HepG2 (cell line): ENCODE measurements around the gene ISY1. TPM values are rescaled to one million over a fixed set of nuclear protein-coding genes. Genes with fewer than 3 reads are reported as not detected.
A peak's percentile ranks its signal among the peaks of the same experiment; 100 is the strongest.

ENCODE experiments used
- ADNP ChIP-seq: sonication (generic); formaldehyde crosslinking; IDR thresholded peaks from 2 replicates; pipeline ENCODE4 v1.4.0; 2020; ENCODE audit warnings: missing genetic modification reagents
- ATRX ChIP-seq: sonication (generic); formaldehyde crosslinking; IDR thresholded peaks from 2 replicates; pipeline ENCODE4 v1.4.0; 2020; ENCODE audit warnings: missing genetic modification reagents, borderline replicate concordance
- DMTF1 ChIP-seq: sonication (generic); formaldehyde crosslinking; IDR thresholded peaks from 2 replicates; pipeline ENCODE4 v1.4.0; 2020; ENCODE audit warnings: mild to moderate bottlenecking, missing genetic modification reagents
- GLMP ChIP-seq: sonication (generic); formaldehyde crosslinking; IDR thresholded peaks from 2 replicates; pipeline ENCODE4 v1.9.0; 2021; ENCODE audit warnings: missing genetic modification reagents, mild to moderate bottlenecking, borderline replicate concordance
- HOXA3 ChIP-seq: sonication (generic); formaldehyde crosslinking; IDR thresholded peaks from 2 replicates; pipeline ENCODE4 v1.5.0; 2020; ENCODE audit warnings: missing genetic modification reagents
- MZF1 ChIP-seq: sonication (generic); formaldehyde crosslinking; IDR thresholded peaks from 2 replicates; pipeline ENCODE4 v1.8.1; 2023; ENCODE audit warnings: mild to moderate bottlenecking, missing genetic modification reagents, borderline replicate concordance
- NFE2L1 ChIP-seq: sonication (generic); formaldehyde crosslinking; IDR thresholded peaks from 2 replicates; pipeline ENCODE4 v1.4.0; 2020; ENCODE audit warnings: missing genetic modification reagents, mild to moderate bottlenecking, borderline replicate concordance
- NFKB2 ChIP-seq: sonication (generic); formaldehyde crosslinking; IDR thresholded peaks from 2 replicates; pipeline ENCODE4 v1.4.0; 2020; ENCODE audit warnings: missing genetic modification reagents, borderline replicate concordance
- NFYC ChIP-seq: IDR thresholded peaks from 2 replicates; pipeline ENCODE4 v1.6.1; 2016; ENCODE audit warnings: missing genetic modification reagents, missing compliant biosample characterization
- NR3C1 ChIP-seq: sonication (generic); formaldehyde crosslinking; IDR thresholded peaks from 2 replicates; pipeline ENCODE4 v1.4.0; 2020; ENCODE audit warnings: missing genetic modification reagents
- PREB ChIP-seq: sonication (generic); formaldehyde crosslinking; IDR thresholded peaks from 2 replicates; pipeline ENCODE4 v1.4.0; 2020; ENCODE audit warnings: missing genetic modification reagents
- REL ChIP-seq: sonication (generic); formaldehyde crosslinking; conservative IDR thresholded peaks from 2 replicates; pipeline ENCODE4 v1.8.0; 2022; ENCODE audit warnings: mild to moderate bottlenecking, missing genetic modification reagents, moderate library complexity
- TGIF2 ChIP-seq: IDR thresholded peaks from 2 replicates; pipeline ENCODE4 v1.6.1; 2016; ENCODE audit warnings: control low read depth, missing compliant biosample characterization
- THAP8 ChIP-seq: sonication (generic); formaldehyde crosslinking; IDR thresholded peaks from 2 replicates; pipeline ENCODE4 v1.5.1; 2020; ENCODE audit warnings: missing genetic modification reagents, mild to moderate bottlenecking, borderline replicate concordance
- TMF1 ChIP-seq: sonication (generic); formaldehyde crosslinking; IDR thresholded peaks from 2 replicates; pipeline ENCODE4 v1.8.1; 2022; ENCODE audit warnings: low read depth, missing genetic modification reagents
- ZC3H13 ChIP-seq: sonication (generic); formaldehyde crosslinking; IDR thresholded peaks from 2 replicates; pipeline ENCODE4 v1.8.1; 2023; ENCODE audit warnings: mild to moderate bottlenecking, missing genetic modification reagents, moderate library complexity
- ZNF253 ChIP-seq: sonication (generic); formaldehyde crosslinking; IDR thresholded peaks from 2 replicates; pipeline ENCODE4 v1.8.0; 2022; ENCODE audit warnings: mild to moderate bottlenecking, missing genetic modification reagents, borderline replicate concordance
- ZNF264 ChIP-seq: sonication (generic); formaldehyde crosslinking; IDR thresholded peaks from 2 replicates; pipeline ENCODE4 v1.4.0; 2020; ENCODE audit warnings: missing genetic modification reagents
- ZNF335 ChIP-seq: sonication (generic); formaldehyde crosslinking; IDR thresholded peaks from 2 replicates; pipeline ENCODE4 v1.4.0; 2020; ENCODE audit warnings: missing genetic modification reagents
- ZNF337 ChIP-seq: sonication (generic); formaldehyde crosslinking; IDR thresholded peaks from 2 replicates; pipeline ENCODE4 v1.5.1; 2020; ENCODE audit warnings: missing genetic modification reagents, low read depth, mild to moderate bottlenecking, borderline replicate concordance
- ZNF414 ChIP-seq: sonication (generic); formaldehyde crosslinking; IDR thresholded peaks from 2 replicates; pipeline ENCODE4 v1.5.0; 2020; ENCODE audit warnings: missing genetic modification reagents
- ZNF557 ChIP-seq: sonication (generic); formaldehyde crosslinking; IDR thresholded peaks from 2 replicates; pipeline ENCODE4 v1.4.0; 2020; ENCODE audit warnings: missing genetic modification reagents
- ZNF709 ChIP-seq: sonication (generic); formaldehyde crosslinking; IDR thresholded peaks from 2 replicates; pipeline ENCODE4 v1.5.0; 2020; ENCODE audit warnings: mild to moderate bottlenecking, missing genetic modification reagents
- ZNF713 ChIP-seq: sonication (generic); formaldehyde crosslinking; IDR thresholded peaks from 2 replicates; pipeline ENCODE4 v1.4.0; 2020; ENCODE audit warnings: mild to moderate bottlenecking, missing genetic modification reagents
- ZNF792 ChIP-seq: IDR thresholded peaks from 2 replicates; pipeline ENCODE4 v1.6.1; 2016
- ZNF841 ChIP-seq: sonication (generic); formaldehyde crosslinking; IDR thresholded peaks from 2 replicates; pipeline ENCODE4 v1.8.1; 2023; ENCODE audit warnings: missing genetic modification reagents, borderline replicate concordance
- polyA plus RNA-seq, 8 experiments: library from polyadenylated mRNA; depleted of rRNA in 3 of 8; stranded (reverse) in 7 of 8; unstranded in 1 of 8; fragments of >200 nt; fragmentation: Illumina TruSeq in 4 of 8; extraction: Trizol in 4 of 8; gene quantifications; 2 replicates each; pipeline versions ENCODE4 v1.2.1 to v1.2.3, GENCODE V29; 2011 to 2016; ENCODE audit warnings: low read depth in 4 of 8, missing spikeins in 1 of 8, mixed read lengths in 1 of 8; ENCODE audit not compliant: insufficient read depth in 1 of 8
- total RNA-seq, 5 experiments: library from RNA; depleted of rRNA; stranded (reverse); fragments of >200 nt; fragmentation: Illumina TruSeq; extraction: Trizol; gene quantifications; 2 replicates each; pipeline ENCODE4 v1.2.3, GENCODE V29; 2016; ENCODE audit warnings: low read depth in 1 of 5

ISY1 gene
- total and polyA plus RNA-seq, 2 of the 13 experiments (the other 11 are each of a cell fraction or from before 2014, with no cell fraction given) = 21.0 to 39.1 TPM

- TF ChIP-seq NFKB2 (CRISPR knock-in tag) = peak; percentile 45; the same call in 1 of the 2 replicates
- TF ChIP-seq TMF1 = no peak
- no peak for TF ChIP-seq NR3C1 (CRISPR knock-in tag)
- TF ChIP-seq ZC3H13 (CRISPR knock-in tag) = peak; percentile 61; the same call in 1 of the 2 replicates
- TF ChIP-seq NFE2L1 = no peak
- no peak for TF ChIP-seq ZNF709 (CRISPR knock-in tag)
- TF ChIP-seq THAP8 (CRISPR knock-in tag) = no peak
- TF ChIP-seq MZF1 (CRISPR knock-in tag) = no peak
- TF ChIP-seq DMTF1 (CRISPR knock-in tag) = no peak
- no peak for TF ChIP-seq ZNF414
- peak; percentile 61; the same call in 1 of the 2 replicates for TF ChIP-seq ZNF264
- TF ChIP-seq PREB (CRISPR knock-in tag) = no peak
- peak; percentile 89 for TF ChIP-seq TGIF2 (CRISPR knock-in tag)
- peak; percentile 91 for TF ChIP-seq HOXA3 (CRISPR knock-in tag)
- TF ChIP-seq REL (CRISPR knock-in tag) = no peak
- TF ChIP-seq ZNF557 = peak; percentile 82
- no peak; the same call in 1 of the 2 replicates for TF ChIP-seq ZNF253 (CRISPR knock-in tag)
- TF ChIP-seq ZNF792 = peak; percentile 89
- TF ChIP-seq ATRX (CRISPR knock-in tag) = no peak
- no peak; the same call in 1 of the 2 replicates for TF ChIP-seq NFYC
- no peak for TF ChIP-seq ADNP (CRISPR knock-in tag)
- TF ChIP-seq ZNF335 (CRISPR knock-in tag) = no peak
- no peak for TF ChIP-seq GLMP
- TF ChIP-seq ZNF841 = no peak
- TF ChIP-seq ZNF713 = no peak
- no peak for TF ChIP-seq ZNF337 (CRISPR knock-in tag)
These were observed 41.3 kb downstream of the ISY1 start (continued) for GRCh38 chr3:129119365-129120100.
